Epithelial cell of esophagus (primary cell): ENCODE measurements around the gene TUBB4A.

Source experiments
- DNase-seq: peaks from one replicate; pipeline ENCODE4 v3.0.0; 2010; ENCODE audit warnings: low read depth
- H3K4me3 ChIP-seq: 2 replicates; pipeline ENCODE4 v1.5.1; 2011; ENCODE audit warnings: mild to moderate bottlenecking, low read length, control low read depth
- CTCF ChIP-seq: IDR thresholded peaks from 2 replicates; pipeline ENCODE4 v1.5.1; 2011; ENCODE audit warnings: low read depth, mild to moderate bottlenecking, low read length, control low read depth, inconsistent platforms; ENCODE audit not compliant: insufficient read depth; ENCODE audit errors: missing control alignments

TUBB4A gene

GRCh38 chr19:6534451-6535093 is 32.5 kb upstream of the TUBB4A start:
- DNase-seq: peak; percentile 46
- no peak for TF ChIP-seq CTCF
- no peak overlapping the region for H3K4me3 ChIP-seq

- TF ChIP-seq CTCF: no peak
- DNase-seq: peak; percentile 19
- peak overlapping the region; percentile 29 for H3K4me3 ChIP-seq
These were observed 31.8 kb upstream of the TUBB4A start for GRCh38 chr19:6533746-6534418.

- DNase-seq: no peak
- H3K4me3 ChIP-seq: peak overlapping the region; percentile 93
These were observed 30.9 kb upstream of the TUBB4A start for GRCh38 chr19:6533000-6533328.

GRCh38 chr19:6532244-6532999 is 30.3 kb upstream of the TUBB4A start:
- no peak for TF ChIP-seq CTCF
- peak overlapping the region; percentile 93 for H3K4me3 ChIP-seq
- peak; percentile 30 for DNase-seq

More at GRCh38 chr19:6533000-6533328, 30.9 kb upstream of the TUBB4A start:
- no peak for TF ChIP-seq CTCF

GRCh38 chr19:6531956-6532243 is 29.8 kb upstream of the TUBB4A start:
- TF ChIP-seq CTCF: no peak
- DNase-seq: no peak
- H3K4me3 ChIP-seq: peak overlapping the region; percentile 93

GRCh38 chr19:6531163-6531955 is 29.2 kb upstream of the TUBB4A start:
- no peak for DNase-seq
- H3K4me3 ChIP-seq: peak overlapping the region; percentile 93
- no peak for TF ChIP-seq CTCF
